Fibroblast of skin of left biceps (primary cell): ENCODE measurements around the gene ROBO2.

Experiments
- DNase-seq, 2 experiments: peaks; one replicate each; pipeline ENCODE4 v3.0.0-alpha.2; 2013; ENCODE audit warnings: low read depth in 2 of 2

ROBO2 gene

GRCh38 chr3:77256584-77257503 is 216.9 kb downstream of the ROBO2 start:
- DNase-seq = no peak

GRCh38 chr3:77259694-77260093 is 219.8 kb downstream of the ROBO2 start:
- DNase-seq = no peak

GRCh38 chr3:77262361-77262760 is 222.5 kb downstream of the ROBO2 start:
- DNase-seq = no peak

GRCh38 chr3:77267589-77267988 is 227.7 kb downstream of the ROBO2 start:
- no peak for DNase-seq

GRCh38 chr3:77271306-77271705 is 231.4 kb downstream of the ROBO2 start:
- no peak for DNase-seq

- DNase-seq = no peak
These were observed 231.8 kb downstream of the ROBO2 start for GRCh38 chr3:77271711-77272110.

- DNase-seq = no peak
These were observed 239.4 kb downstream of the ROBO2 start for GRCh38 chr3:77279276-77279675.

GRCh38 chr3:77281721-77282120 is 241.8 kb downstream of the ROBO2 start:
- DNase-seq = no peak

GRCh38 chr3:77283108-77283507 is 243.2 kb downstream of the ROBO2 start:
- DNase-seq = no peak

- no peak for DNase-seq
These were observed 248.4 kb downstream of the ROBO2 start for GRCh38 chr3:77288348-77288747.

- no peak for DNase-seq
These were observed 256.6 kb downstream of the ROBO2 start for GRCh38 chr3:77296527-77296926.

- no peak for DNase-seq
These were observed 258.5 kb downstream of the ROBO2 start for GRCh38 chr3:77298417-77298816.

- no peak for DNase-seq
These were observed 264.2 kb downstream of the ROBO2 start for GRCh38 chr3:77303955-77304699.

GRCh38 chr3:77304700-77305021 is 264.8 kb downstream of the ROBO2 start:
- no peak for DNase-seq

- DNase-seq = no peak
These were observed 269.6 kb downstream of the ROBO2 start for GRCh38 chr3:77309460-77309859.

GRCh38 chr3:77313843-77314242 is 273.9 kb downstream of the ROBO2 start:
- DNase-seq = no peak

GRCh38 chr3:77319711-77320110 is 279.8 kb downstream of the ROBO2 start:
- no peak for DNase-seq

- no peak for DNase-seq
These were observed 280.6 kb downstream of the ROBO2 start for GRCh38 chr3:77320514-77320913.

GRCh38 chr3:77321646-77322045 is 281.7 kb downstream of the ROBO2 start:
- DNase-seq = no peak

GRCh38 chr3:77323626-77324025 is 283.7 kb downstream of the ROBO2 start:
- DNase-seq = peak in 1 of 2 experiments; percentile 12

- DNase-seq = no peak
These were observed 284.2 kb downstream of the ROBO2 start for GRCh38 chr3:77324105-77324504.

- no peak for DNase-seq
These were observed 285.4 kb downstream of the ROBO2 start for GRCh38 chr3:77325280-77325679.

- no peak for DNase-seq
These were observed 285.8 kb downstream of the ROBO2 start for GRCh38 chr3:77325702-77326101.
